Stimulated activated CD8-positive, alpha-beta memory T cell treated with anti-CD3 and anti-CD28 coated beads, Interleukin-7, amount 100 ng/mL, for 24 hours (primary cell): ENCODE data around the gene FHIP1A.

ENCODE experiments used
- DNase-seq: peaks from one replicate; pipeline ENCODE4 v3.0.0-alpha.2; 2020; ENCODE audit warnings: low read depth

FHIP1A gene

DNA sequence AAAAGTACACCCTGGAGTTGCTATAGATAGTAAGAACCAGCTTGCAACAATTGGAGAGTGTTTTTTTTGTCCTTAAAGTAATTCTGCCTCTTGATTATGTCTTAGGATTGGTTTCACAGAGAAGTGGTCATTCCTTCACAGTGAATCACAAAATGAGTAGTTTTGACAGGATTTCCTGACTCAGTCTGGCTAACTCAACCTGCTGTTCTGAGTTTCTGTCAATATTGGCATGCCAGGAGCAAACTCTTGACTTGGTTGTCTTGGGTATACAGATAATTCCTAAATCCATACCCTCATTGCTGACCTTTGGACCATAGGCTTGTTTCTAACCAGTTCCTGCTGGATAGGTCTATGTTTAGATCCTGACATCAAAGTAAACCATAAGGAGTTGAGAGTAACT lies 9.4 kb downstream of the FHIP1A start:
- no peak for DNase-seq

GRCh38 chr4:151418856-151419255 lies 9.9 kb downstream of the FHIP1A start:
- DNase-seq: no peak

GRCh38 chr4:151420250-151420807 lies 11.4 kb downstream of the FHIP1A start:
- DNase-seq: no peak

GRCh38 chr4:151422854-151423253 lies 13.9 kb downstream of the FHIP1A start:
- no peak for DNase-seq

- no peak for DNase-seq
Observed at GRCh38 chr4:151426513-151426912, 17.5 kb downstream of the FHIP1A start.

DNA sequence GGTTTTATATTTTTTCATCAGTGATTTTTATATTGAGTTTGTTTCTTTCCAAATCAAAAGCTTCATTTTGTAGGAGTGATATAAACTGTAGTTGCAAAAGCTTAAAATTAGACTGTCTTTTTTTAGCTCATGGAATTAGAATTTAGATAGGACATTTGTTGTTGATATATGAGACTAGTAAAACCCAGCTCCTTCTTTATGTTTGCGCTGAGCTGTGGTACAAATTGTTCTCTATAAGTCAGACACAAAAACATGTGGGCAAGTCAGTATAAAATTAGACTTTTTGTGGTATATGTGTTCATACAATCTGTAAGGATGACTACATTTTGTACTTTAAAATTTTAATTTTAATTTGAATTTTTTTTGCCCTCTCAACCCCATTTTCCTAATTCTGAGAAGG lies 18.3 kb downstream of the FHIP1A start:
- DNase-seq: no peak

- DNase-seq: no peak
Observed at GRCh38 chr4:151428346-151428745, 19.4 kb downstream of the FHIP1A start.

DNA sequence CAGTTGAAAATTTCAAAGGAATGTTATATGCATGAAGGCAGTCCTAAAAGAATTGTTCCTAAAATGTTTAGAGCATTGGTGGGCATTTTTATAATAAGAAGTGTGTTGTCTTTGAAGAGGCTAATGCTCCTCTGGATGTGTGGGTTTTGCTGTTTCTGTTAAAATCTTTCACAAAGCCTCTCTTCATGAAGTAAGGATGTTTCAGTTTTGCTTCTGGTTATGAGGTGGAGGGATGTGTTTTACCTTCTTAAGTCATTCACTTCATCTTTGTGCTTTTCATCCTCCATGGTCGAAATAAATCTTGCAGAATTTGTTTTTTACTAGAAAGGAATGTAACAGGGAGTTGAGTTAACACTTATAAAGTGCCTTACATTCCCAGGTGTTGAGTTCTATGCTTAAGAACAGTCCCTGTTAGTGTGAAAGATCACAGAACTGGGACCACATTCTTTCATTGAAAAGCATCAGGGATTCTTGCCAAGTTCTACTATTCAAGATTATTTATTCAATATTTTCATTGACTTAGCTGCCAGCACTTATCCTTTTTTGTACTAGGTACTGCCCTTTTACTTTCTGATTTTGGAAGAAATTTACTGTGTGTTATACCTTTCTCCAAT lies 21.1 kb downstream of the FHIP1A start:
- DNase-seq: no peak

- no peak for DNase-seq
Observed at GRCh38 chr4:151430740-151431457, 21.9 kb downstream of the FHIP1A start.

GRCh38 chr4:151431728-151432127 lies 22.8 kb downstream of the FHIP1A start:
- no peak for DNase-seq

GRCh38 chr4:151432654-151433053 lies 23.7 kb downstream of the FHIP1A start:
- DNase-seq: no peak

DNA sequence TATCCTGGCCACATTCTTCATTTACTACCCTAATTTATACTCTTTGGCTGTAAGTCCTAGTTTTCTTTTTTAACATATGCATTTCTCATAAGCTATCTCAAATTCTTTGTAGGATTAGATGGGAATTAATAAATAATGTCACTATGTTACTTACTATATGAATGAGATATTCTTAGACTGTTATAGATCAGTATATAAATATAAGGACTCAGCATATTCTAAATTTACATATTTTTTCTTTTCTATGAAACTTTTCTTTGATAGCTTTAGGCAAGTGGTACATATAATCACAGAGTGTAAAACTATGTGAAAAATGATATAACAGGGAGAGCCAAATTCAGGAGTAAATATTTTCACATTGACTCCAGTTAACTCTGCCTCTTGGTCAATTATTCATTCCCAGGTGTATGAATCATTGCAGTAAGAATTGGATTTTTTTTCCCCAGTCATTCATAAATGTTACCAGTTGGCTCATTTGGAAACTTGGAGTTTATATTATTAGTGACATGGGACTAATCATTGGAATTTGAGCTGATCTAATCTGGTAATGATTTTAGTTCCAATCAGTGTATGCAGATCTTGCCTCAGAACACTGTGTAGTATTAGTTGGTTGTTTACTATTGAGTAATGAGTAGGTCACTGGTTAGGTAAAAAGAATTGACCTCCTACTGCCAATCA lies 25.3 kb downstream of the FHIP1A start:
- no peak for DNase-seq

- no peak for DNase-seq
Observed at GRCh38 chr4:151436093-151436518, 27.1 kb downstream of the FHIP1A start.

GRCh38 chr4:151437505-151437904 lies 28.5 kb downstream of the FHIP1A start:
- DNase-seq: no peak

DNA sequence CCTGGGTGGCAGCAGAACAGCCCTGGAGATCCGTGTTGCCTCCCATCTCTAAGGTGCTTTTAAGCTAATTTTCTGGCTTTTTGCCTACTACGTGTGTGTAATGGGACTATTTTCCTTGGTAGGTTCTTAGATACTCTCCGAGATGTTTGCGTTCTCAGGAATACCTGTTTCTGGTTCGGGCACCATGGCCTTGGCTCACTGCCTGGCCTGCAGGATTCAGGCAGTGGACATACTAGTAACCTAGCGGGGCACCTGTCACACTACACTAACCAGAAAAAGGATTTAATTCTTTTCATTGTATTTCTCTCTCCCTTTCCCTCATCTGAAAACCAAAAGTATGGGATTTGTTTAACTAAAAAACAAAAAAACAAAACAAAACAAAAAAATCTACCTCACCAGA lies 29.2 kb downstream of the FHIP1A start:
- DNase-seq: no peak

DNA sequence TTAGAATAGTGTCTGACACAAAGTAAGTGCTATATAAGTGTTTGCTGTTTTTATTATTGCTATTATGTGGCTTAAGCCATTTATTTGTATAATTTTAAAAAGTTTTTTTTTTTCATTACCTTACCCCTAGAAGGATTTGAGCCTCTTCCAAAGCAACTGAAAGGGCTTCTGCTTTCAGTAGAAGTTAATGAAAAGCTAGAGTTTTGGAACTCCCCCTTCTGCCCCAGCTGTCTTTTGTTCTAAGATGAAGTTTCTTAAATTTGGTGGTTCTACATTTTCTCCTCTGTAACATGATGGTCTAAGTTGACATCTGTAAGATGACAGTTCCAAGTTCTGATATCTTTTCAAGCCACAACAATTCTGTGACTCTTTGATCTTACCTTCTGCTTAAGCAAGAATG lies 30.3 kb downstream of the FHIP1A start:
- no peak for DNase-seq

DNA sequence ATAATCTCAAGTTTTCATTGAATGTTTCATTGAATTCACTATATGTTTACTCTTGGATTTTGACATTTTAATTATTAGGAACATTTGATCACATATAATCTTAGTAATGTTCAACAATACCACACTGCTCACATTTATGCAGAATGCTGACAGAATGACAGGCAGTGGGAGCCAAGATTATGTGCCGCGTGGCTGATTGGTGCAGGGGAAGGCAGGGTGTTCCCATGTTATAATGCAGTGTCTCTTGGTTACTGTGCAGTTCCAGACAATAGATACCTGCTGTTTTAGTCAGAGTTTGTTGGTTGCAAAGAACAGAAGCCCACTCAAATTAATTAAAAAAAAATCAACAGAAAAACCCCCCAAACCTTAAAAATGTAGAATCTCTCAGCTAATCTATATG lies 33.0 kb downstream of the FHIP1A start:
- no peak for DNase-seq

GRCh38 chr4:151443247-151443646 lies 34.3 kb downstream of the FHIP1A start:
- DNase-seq: no peak

GRCh38 chr4:151443752-151444151 lies 34.8 kb downstream of the FHIP1A start:
- DNase-seq: no peak

DNA sequence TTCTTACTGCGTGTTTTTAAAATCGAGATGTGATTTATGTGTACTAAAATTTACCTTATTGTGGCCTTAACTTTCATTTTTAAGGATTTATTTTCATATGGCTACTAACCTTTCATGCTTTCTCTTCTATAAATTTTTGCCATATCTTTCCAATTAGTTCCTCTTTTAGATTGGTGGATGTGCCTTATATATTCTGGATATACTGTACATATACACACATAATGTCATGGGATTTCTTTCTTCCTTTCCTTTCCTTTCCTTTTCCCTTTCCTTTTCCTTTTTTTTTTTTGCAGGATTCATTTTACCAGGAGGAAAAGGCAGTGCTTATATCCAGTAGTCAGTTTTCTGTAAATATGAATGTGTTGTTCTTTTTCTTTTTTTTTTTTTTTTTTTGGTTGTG lies 37.2 kb downstream of the FHIP1A start:
- DNase-seq: no peak

DNA sequence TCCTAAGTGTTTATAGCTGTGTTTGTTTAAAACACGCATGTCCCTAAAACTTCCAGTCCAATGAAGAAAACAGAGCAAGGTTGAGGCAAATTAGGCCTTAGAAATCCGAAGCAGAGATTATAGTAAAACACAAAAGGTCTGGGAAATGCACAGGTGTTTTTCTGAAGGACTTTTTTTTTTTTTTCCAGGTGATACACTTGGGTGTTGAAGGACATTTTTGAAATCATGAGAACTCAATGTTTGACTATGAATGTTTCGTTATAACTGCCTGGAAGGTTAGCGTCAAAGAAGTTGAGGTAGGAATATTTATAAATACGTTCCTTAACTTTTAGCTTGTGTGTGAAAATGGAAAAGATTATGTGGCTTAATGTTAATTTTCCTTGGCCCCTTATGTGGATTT lies 45.5 kb downstream of the FHIP1A start:
- DNase-seq: no peak

DNA sequence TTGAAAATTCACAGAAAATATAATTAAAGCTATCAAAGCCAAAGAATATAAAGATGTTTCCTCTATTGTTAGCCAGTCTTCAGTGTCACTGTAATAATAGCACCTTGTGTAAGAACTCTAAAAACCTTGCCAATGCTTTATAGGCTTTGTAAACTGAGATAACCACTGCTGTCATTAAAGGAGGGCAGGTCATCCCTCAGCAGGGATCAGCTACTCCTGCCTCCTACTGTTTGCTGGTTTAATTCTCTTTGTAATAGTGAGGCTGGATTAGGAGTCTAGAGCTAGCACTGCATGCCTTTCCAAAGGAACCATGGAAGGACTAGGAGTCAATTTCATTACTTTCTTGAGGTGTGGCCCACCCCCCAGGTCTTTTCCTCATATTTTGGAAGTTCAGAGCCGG lies 46.2 kb downstream of the FHIP1A start:
- DNase-seq: no peak

- DNase-seq: no peak
Observed at GRCh38 chr4:151458148-151458547, 49.2 kb downstream of the FHIP1A start.
